ENCODE results near the gene ELAVL1.

Gene ELAVL1

DNA sequence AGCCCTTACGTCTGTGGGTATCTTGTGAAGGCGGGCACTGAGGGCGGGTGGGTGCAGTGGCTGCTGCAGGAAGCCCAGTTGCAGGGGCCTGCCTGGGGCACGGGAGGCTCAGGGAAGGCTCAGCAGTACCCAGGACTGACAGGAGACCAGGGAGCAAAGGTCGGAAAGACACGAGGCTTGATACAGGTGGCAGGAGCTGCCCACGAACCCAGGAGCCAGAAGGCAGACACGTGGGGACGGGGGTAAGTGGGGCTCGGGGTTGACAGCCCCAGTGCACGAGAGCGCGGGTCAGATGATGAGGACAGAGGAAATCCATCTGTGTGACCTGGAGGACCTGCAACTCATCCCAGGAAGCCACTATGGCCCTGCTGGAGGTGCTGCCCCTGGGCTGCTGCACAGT lies 25.3 kb downstream of the ELAVL1 start:
- TF ChIP-seq, protein P1, sequence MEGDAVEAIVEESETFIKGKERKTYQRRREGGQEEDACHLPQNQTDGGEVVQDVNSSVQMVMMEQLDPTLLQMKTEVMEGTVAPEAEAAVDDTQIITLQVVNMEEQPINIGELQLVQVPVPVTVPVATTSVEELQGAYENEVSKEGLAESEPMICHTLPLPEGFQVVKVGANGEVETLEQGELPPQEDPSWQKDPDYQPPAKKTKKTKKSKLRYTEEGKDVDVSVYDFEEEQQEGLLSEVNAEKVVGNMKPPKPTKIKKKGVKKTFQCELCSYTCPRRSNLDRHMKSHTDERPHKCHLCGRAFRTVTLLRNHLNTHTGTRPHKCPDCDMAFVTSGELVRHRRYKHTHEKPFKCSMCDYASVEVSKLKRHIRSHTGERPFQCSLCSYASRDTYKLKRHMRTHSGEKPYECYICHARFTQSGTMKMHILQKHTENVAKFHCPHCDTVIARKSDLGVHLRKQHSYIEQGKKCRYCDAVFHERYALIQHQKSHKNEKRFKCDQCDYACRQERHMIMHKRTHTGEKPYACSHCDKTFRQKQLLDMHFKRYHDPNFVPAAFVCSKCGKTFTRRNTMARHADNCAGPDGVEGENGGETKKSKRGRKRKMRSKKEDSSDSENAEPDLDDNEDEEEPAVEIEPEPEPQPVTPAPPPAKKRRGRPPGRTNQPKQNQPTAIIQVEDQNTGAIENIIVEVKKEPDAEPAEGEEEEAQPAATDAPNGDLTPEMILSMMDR (IDR thresholded peaks at IDR 0.05; ENCODE audit: low read depth, low read length), result no peak
- no peak overlapping the region for H3K4me3 ChIP-seq (ENCODE audit: low read depth, low read length)

DNA sequence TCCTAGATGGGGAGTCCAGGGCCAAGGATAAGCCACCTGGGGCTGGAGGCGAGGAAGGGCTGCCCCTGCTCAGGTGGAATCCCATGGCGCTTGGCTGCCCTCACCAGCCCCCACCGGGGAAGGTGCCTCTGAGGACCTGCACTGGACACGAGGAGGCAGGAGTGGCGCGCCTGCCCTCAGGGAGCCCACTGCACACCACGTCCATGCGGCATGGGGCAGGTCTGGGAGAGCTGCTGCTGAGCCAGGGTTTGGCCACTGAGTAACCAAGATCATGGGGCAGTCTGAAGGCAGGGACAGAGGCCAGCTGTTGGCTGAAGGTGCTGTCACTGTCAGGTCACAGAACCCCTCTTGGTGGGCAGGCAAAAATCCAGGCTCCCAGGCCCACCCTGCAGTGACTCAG lies 25.9 kb downstream of the ELAVL1 start:
- H3K4me3 ChIP-seq (ENCODE audit: low read depth, low read length), result no peak overlapping the region
- TF ChIP-seq, protein P1 (IDR thresholded peaks at IDR 0.05; ENCODE audit: low read depth, low read length), result no peak

DNA sequence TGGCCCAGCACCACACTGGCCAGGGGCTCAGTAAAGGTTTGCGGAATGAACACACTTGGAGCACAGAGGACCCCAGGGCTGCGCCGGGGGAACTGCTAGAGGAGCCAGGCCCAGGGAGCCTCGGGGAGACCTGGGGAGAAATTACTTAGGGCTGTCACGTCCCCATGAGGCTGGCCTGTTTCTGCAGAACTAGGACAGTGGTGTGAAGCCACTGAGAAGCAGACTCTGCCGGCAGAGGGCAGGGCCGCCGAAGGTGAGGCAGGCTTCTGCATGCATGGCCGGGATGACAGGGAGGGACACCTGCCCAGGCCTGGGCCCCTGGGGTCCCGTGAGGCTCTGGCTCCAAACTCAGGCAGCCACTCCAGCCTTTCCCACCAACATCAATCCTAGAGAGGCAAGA lies 26.4 kb downstream of the ELAVL1 start:
- TF ChIP-seq, protein P1 (IDR thresholded peaks at IDR 0.05; ENCODE audit: low read depth, low read length), result no peak
- no peak overlapping the region for H3K4me3 ChIP-seq (ENCODE audit: low read depth, low read length)

DNA sequence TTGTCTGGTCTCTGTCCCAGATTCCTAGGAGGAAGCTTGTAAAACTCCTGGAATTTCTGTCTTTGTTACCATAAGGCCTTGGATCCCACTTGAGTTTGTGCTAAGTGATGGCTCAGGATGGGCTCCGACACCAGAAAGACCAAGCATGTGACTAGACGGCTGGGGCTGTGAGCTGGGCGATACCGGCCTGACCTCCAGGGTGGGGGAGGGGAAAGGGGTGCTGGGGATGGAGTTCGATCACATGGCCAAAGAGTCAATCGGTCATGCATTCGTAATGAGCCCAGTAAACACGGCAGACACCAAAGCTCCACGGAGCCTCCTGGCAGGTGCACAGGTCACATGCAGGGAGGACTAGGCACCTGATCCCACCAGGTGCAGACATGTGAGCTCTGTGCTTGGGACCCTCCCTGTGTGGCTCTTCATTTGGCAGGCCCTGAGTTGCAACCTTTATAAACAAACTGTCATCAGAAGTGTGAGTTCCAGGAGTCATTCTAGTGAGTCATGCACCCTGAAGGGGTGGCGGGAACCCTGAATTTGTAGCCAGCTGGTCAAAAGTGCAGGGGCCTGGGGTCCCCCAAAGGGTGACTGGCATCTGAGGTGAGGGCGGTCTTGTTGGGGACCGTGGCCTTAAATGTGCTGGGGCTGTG lies 27.1 kb downstream of the ELAVL1 start:
- TF ChIP-seq, protein P1 (IDR thresholded peaks at IDR 0.05; ENCODE audit: low read depth, low read length), result no peak
- no peak overlapping the region for H3K4me3 ChIP-seq (ENCODE audit: low read depth, low read length)

DNA sequence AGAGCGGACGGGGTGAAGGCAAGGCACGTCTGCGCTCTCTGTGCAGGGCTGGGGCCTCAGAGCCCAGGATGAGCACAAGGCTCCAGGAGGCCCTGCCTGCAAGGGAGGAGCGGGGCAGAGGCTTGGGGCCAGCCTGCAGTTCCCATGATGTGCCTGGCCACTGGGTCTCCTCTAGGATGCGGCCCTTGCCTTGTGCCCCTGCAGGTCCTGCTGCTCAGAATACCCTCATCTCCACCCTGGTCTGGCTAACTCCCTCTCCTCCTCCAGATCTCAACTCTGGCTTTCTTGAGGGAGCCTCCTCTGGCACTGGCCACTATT lies 27.8 kb downstream of the ELAVL1 start:
- TF ChIP-seq, protein P1 (IDR thresholded peaks at IDR 0.05; ENCODE audit: low read depth, low read length), result no peak
- H3K4me3 ChIP-seq (ENCODE audit: low read depth, low read length), result no peak overlapping the region

DNA sequence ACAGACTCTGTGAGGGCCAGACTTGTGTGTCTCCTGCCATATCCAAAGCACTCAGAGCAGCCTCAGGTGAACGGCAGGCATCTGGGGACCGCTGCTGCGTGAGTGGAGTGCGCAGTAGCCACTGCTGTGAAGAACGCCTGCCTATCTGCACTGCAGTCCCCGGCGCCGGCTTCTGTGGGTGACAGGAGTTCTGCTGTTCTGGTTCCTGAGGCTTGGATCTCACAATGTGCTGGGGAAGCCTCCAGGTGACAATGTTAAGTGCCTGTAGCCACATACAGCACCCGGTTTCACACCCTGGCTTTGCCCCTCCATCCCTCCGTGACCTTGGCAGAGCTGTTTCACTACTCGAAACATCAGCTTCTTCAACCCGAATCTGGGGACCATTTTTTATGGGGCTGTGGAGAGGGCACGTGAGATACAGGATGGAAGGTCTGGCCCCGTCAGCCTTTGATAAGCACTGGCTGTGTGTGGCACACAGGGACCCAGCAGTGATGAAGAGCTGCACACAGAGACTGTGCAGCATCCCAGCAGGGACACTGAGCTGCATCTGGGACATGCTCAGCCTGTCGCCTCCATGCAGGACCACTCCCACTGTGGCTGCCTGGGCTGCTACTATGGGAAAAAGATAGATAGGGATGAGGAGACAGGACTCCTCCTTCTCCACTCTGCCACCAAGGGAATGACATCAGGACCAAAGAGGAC lies 28.3 kb downstream of the ELAVL1 start:
- no peak overlapping the region for H3K4me3 ChIP-seq (ENCODE audit: low read depth, low read length)
- TF ChIP-seq, protein P1 (IDR thresholded peaks at IDR 0.05; ENCODE audit: low read depth, low read length), result no peak

DNA sequence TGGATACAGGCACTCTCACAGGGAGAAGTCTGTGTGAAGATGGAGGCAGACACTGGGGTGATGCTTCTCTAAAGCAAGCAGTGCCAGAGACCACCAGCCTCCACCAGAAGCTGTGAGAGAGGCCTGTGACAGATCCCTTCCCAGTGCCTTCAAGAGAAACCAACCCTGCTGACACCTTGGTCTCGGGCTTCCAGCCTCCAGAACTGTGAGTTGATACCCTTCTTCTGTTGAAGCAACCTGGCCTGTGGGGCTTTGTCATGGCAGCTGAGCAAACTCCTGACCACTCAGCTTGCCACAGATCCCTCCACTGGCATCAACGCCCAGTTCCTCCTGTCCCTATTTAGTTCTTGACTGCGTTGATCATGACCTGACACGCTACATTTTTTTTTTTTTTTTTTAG lies 29.0 kb downstream of the ELAVL1 start:
- TF ChIP-seq, protein P1 (IDR thresholded peaks at IDR 0.05; ENCODE audit: low read depth, low read length), result no peak

More for the DNA sequence above, 29.0 kb downstream of the ELAVL1 start:
- no peak overlapping the region for H3K4me3 ChIP-seq (ENCODE audit: low read depth, low read length)

Data from WI38 (cell line).